Embryonic facial prominence (tissue), 1 donor: ENCODE results near the gene SUSD6.
"Not testable (repeated sequence)": the region's sequence is repeated elsewhere in the genome, so short reads cannot be mapped to it uniquely, and the experiment has no call there.

Experiments
- DNase-seq: peaks from one replicate; pipeline ENCODE4 v3.0.0-alpha.2; 2016; ENCODE audit errors: extremely low spot score

SUSD6 gene

DNA sequence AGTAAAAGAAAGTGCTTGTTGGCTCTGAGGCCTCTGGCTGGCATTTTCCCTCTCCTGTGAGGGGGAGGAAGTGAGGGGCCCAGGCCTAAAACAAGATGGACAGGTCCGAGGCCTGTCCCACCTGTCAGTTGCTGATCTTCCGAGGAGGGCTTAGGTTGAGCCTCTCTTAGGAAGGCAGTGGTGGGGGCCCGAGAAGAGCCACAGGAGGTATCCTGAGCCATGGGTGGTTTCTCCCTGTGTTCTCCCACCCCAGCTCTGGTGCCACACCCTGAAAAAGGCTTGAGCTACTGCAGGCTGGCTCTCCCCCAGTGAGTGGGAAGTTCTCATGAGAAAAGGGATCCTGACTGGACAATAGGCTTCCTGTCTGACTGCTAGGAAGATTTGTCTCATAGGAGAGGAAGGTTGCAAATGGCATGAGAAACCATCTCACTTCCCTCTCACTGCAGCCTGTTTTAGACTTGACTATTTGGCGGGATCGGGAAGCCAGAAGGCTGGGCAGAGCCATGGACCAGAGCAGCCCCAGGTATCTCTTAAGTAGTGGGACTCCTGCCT lies 83.4 kb downstream of the SUSD6 start:
- no peak for DNase-seq

DNA sequence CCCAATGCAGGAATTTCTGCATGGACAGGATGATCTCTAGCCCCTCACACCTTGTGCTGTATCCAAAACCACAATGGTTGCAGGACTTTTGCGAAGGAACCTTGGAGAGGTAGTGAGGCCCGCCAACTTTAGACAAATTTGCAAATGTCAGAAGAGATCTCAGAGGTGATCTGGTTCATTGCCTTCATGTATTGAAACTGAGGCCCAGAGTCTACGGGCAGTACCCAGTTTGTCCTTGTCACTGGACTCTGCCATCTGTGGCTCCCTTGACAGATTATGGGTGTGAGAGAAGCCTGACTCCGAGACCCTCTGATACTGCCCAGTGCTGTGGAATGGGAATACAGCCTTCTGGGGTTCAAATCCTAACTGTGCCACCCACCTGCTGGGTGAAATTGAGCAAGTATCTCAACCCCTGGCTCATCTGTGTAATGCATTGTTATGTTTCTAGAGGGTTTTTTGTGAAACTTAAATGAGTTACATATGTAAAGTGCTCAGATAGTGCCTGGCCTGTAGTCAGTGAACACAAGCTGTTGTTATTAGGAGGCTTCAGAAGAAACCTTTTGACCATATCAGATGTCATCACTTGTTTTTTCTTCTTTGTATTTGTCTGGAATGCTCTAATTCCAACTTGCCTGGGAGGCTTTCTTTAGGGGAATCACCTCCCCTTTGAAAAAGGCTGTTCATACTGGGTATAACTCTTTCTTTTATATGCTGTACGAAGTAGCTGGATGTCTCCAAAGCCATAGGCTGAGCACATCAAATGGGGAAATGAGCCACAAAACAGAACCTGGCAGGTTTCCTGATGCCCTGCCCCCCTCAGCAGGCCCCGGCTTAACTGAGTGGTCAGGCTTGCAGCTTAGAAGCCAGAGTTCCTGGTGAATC lies 84.2 kb downstream of the SUSD6 start:
- no peak for DNase-seq

DNA sequence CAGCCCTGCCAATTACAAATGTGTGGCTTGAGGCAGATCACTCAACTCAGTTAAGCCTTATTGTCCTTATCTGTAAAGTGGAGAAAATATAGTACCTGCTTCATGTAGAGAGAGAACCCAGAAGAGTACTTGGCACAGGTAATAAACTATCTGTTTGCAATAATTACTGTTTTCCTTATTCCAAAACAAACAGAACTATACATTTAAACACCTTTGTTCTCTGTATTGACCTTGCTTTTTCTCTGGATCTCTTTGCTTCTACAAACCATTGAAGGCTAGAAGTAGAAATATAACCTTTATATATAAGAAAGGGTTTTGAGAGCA lies 84.8 kb downstream of the SUSD6 start:
- DNase-seq, result no peak

DNA sequence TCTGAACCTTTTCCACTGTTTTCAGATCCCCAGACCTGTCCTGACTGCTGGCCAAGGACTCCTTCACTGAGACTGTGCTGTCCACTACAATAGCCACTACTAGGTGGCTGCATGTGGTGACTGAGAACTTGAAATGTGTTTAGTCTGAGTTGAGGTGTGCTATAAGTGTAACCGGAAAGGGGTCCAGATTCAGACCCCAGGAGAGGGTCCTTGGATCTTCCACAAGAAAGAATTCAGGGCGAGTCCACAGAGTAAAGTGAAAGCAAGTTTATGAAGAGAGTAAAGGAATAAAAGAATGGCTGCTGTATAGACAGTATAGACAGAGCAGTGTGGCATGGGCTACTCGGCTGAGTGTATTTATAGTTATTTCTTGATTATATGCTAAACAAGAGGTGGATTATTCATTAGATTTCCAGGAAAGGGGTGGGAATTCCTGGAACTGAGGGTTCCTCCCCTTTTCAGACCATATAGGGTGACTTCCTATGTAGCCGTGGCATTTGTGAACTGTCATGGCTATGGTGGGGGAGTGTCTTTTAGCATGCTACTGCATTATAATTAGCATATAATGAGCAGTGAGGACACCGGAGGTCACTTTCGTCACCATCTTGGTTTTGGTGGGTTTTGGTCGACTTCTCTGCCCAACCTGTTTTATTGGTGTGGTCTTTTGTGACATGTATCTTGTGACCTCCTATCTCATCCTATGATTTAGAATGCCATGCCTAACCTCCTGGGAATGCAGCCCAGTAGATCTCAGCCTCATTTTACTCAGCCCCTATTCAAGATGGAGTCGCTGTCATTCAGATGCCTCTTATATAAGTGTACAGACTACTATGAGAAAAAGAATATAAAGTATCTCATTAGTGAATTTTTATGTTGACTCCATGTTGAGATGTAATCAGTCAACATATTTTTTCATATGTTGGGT lies 85.5 kb downstream of the SUSD6 start:
- no peak for DNase-seq

DNA sequence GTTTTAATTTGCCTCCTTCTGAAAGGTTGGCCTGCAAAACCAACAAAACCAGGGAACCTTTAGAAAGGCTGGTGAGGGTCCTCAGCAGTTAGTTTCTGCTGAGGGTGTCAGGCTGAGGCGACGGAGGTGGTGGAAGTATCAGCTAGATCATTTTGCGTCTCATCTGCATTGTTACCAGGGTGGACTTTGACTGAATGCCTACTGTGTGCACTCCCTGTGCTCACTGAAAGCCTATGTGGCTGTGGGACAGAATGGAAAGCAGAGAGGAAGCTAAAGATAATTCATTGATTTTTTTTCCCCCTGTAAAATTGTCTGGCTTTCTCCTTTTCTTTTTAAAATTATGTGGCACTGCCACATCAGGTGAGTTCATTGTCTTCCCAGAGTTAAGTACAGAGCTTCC lies 87.2 kb downstream of the SUSD6 start:
- no peak for DNase-seq

DNA sequence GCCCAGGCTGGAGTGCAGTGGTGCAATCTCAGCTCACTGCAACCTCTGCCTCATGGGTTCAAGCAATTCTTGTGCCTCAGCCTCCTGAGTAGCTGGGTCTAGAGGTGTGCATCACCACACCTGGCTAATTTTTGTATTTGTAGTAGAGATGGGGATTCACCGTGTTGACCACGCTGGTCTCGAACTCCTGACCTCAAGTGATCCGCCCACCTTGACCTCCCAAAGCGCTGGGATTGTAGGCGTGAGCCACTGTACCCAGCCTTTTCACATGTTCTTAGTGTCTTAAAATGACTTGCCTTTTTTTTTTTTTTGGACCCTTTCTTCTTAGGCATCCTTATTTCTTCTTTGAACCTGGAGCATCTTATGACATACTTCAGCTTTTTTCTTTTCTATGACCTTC lies 87.8 kb downstream of the SUSD6 start:
- not testable (repeated sequence) for DNase-seq

GRCh38 chr14:69699748-69700303 lies 88.4 kb downstream of the SUSD6 start:
- DNase-seq, result no peak

DNA sequence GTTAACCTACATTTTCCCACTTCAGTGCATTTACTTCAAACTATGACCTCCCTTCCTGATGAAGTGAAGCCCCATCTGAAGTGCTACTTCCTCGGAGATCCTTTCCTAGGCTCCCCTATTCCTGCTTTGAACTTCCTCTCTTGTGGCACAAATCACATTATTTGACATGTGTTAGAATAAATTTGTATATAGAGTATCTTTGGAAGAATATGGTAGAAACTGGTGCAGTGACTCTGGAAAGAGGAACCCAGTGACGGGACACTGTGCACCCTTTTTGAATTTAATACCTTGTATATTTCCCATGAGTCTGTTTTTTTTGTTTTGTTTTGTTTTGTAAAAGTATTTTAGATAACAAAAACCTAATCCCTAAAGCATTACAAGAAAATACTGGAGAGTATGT lies 89.2 kb downstream of the SUSD6 start:
- DNase-seq, result no peak

- no peak for DNase-seq
Observed at GRCh38 chr14:69701291-69701690, 89.9 kb downstream of the SUSD6 start.

DNA sequence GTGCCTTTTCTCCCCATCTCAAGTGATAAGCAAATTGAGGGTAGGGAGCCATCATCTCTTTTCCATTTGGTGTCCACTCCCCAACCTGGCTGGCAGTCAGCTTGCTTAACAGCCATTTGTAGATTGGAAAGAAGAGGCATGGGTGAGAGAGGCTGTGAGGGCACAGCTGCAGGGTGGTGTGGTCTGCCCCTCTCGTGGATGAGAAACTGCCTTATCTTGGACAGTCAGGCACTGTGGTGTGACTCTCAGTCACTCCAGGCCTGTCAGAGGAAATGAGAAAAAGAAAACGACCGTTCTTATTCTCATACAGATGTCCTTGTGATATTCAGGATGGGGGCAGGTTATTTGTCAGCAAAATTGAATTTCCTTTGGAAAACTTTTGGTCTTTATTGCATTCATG lies 90.5 kb downstream of the SUSD6 start:
- DNase-seq, result no peak

GRCh38 chr14:69703047-69704039 lies 91.9 kb downstream of the SUSD6 start:
- no peak for DNase-seq

DNA sequence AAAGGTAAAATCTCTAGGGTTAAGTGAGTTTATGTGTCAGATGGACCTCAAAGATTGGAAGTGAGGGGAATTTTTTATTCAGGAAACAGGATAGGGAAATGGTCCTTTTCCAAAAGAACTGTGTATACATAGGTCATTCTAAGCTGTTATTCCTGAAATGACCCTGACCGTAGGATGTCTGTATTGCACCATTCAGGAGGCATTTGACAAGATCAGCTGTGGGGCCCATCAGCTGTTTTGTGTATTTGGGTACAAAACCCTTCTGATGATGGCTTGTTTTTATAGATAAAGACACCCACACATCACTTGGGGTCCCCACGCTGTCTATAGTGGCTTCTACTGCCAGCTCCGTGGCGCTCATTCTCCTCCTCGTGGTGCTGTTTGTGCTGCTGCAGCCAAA lies 92.9 kb downstream of the SUSD6 start:
- no peak for DNase-seq

DNA sequence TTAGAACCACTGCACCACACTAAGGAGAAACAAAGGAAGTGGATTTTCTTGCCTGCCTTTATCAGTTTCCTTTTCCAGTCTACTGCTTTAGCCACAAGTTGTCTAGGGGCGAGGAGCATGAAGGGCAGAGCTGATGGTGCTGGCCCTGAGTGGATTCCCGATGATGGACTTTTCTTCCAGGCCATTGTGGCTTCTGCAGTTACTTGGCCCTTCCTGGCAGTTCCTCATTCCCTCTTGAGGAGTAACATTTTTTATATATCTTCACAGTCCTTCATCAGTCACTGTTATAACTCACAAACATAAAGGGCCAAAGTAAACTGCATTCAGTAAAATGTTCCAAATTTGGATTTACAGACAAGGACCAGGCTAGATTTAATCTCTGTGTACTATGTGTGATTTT lies 94.3 kb downstream of the SUSD6 start:
- no peak for DNase-seq

GRCh38 chr14:69708049-69708448 lies 96.7 kb downstream of the SUSD6 start:
- no peak for DNase-seq

GRCh38 chr14:69708586-69709560 lies 97.5 kb downstream of the SUSD6 start:
- no peak for DNase-seq

DNA sequence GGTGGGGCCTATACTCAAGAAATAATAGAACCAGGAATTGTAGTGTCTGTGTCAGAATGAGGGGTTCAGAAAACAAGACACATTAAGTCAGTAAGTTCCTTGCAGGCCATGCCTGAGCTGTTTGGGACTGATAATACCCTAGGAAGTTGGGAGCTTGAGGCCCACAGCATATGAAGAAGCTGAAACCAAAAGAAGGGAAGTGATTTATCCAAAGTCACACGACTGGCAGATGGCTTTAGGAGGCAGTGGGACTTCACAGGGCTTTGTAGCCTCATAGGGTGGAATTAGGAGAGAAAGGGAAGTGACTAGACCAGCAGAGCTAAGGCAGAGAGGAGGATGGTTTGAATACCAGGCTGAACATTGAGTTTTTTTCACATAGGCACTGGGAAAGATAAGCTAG lies 99.0 kb downstream of the SUSD6 start:
- no peak for DNase-seq

DNA sequence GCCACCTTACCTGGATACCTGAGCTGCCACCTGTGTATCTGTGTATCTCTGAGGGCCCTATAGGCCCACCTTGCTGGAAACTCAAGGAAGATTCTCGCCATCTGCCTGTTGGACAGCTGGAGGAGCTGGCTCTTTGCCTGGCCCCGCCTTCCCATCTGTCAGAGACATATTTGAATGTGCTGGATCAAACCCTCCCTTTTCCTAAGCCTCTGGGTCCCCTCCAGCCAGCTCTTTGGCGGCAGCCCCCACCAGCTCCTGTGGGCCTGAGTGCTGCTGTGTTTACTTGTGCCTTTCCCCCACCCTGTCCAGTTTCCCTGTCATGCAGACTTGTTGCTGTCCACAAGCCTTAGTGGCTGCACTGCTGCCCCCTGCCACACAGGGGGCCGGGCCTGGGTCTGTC lies 99.7 kb downstream of the SUSD6 start:
- no peak for DNase-seq

DNA sequence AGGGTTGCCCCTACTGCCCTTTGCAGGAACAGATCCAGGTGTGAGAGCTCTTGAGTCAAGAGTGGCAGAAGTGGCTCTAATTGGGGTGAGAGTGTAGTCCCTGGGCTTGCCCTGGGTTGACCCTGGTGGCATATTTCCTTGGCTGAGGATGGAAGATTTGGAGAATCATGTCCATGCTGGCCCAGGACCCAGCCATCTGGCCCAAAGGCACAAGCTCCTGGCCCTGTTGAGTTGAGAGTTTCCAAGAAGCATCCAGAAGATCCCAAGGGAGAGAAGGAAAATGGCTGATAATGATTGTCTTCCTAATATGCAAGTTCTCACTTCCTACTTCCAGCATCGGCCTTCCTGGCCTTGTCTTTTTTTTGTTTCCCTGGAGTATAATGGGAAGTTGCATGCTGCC lies 100.1 kb downstream of the SUSD6 start:
- no peak for DNase-seq

DNA sequence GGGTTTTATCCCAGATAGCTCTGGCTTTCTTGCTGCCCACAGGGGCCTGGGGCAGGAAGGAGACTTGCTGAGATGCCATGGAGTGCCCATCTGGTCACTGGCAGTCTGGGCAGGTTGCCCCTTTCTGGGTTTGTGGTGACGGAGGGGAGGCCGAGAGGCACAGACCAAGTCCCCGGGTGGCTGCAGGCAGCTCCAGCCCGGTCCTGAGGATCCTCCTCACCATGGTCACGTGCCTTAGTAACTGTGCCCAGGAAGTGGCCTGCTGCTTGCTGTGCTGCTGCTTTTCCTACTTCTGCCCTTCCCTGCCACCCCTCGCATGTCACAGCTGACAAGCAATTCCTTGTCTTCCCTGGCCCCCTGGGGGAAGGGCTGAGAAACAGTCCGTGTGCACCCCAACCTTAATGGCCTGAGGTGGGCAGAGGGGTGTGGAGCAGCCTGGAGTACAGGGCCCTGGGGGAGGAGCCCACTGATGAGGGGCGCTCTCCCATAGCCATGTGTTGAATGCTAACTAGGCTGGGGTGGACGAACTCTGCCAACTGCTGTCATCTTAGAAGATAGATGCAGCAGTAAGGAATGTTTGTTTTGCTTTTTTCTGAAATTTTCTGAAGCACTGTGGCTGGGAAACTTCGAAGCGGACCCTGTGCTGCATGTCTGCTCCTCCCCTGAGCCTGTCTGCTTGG lies 100.6 kb downstream of the SUSD6 start:
- DNase-seq, result no peak
